KMS-11 (cell line): Measurements from ENCODE around the gene OR2B2.

Source experiments
- H2AFZ ChIP-seq: fragments of 200-600 bp; sonication (generic); 2 replicates; pipeline ENCODE4 v1.6.1; 2016; ENCODE audit warnings: antibody characterized with exemption, mixed run types, low read depth
- H3K27ac ChIP-seq: fragments of 200-600 bp; sonication (generic); 2 replicates; pipeline ENCODE4 v1.6.1; 2016; ENCODE audit warnings: mild to moderate bottlenecking, mixed run types
- H3K27me3 ChIP-seq: fragments of 200-600 bp; sonication (generic); 2 replicates; pipeline ENCODE4 v1.6.1; 2017; ENCODE audit warnings: mild to moderate bottlenecking, low read depth, mixed run types, moderate library complexity; ENCODE audit not compliant: insufficient read depth
- H3K36me3 ChIP-seq: fragments of 200-600 bp; sonication (generic); 2 replicates; pipeline ENCODE4 v1.6.1; 2017; ENCODE audit warnings: mild to moderate bottlenecking, mixed run types; ENCODE audit not compliant: insufficient read depth
- H3K4me1 ChIP-seq: fragments of 200-600 bp; sonication (generic); 2 replicates; pipeline ENCODE4 v1.6.1; 2016; ENCODE audit warnings: mild to moderate bottlenecking, low read depth, mixed run types; ENCODE audit not compliant: poor library complexity, severe bottlenecking
- H3K4me2 ChIP-seq: fragments of 200-600 bp; sonication (generic); 2 replicates; pipeline ENCODE4 v1.7.0; 2016; ENCODE audit warnings: mild to moderate bottlenecking, mixed run types
- H3K4me3 ChIP-seq: fragments of 200-600 bp; sonication (generic); IDR thresholded peaks from 2 replicates; pipeline ENCODE4 v1.6.1; 2017; ENCODE audit warnings: low read depth, low read length, mixed read lengths; ENCODE audit not compliant: insufficient read depth
- H3K79me2 ChIP-seq: fragments of 200-600 bp; sonication (generic); 2 replicates; pipeline ENCODE4 v1.6.1; 2016; ENCODE audit warnings: low read depth, mixed run types; ENCODE audit not compliant: insufficient read depth
- H3K9ac ChIP-seq: fragments of 200-600 bp; sonication (generic); 2 replicates; pipeline ENCODE4 v1.6.1; 2016; ENCODE audit warnings: mild to moderate bottlenecking, mixed run types
- H4K20me1 ChIP-seq: fragments of 200-600 bp; sonication (generic); 2 replicates; pipeline ENCODE4 v1.6.1; 2016; ENCODE audit warnings: mild to moderate bottlenecking, mixed run types; ENCODE audit not compliant: insufficient read depth
- CTCF ChIP-seq: fragments of 200-600 bp; sonication (generic); conservative IDR thresholded peaks from 2 replicates; pipeline ENCODE4 v1.6.1; 2017; ENCODE audit warnings: low read depth, mild to moderate bottlenecking, antibody characterized with exemption, low read length, moderate library complexity, mixed read lengths

OR2B2 gene

GRCh38 chr6:27891320-27891875, 20.8 kb downstream of the OR2B2 start:
- Histone ChIP-seq H3K27ac (peak overlapping the region; percentile 98), H3K36me3 (no peaks in the 10 kb centered on the region), H2AFZ (no peak overlapping the region), H3K4me1 (peaks cover 18% of the 10 kb centered on the region), H3K4me2 (peak overlapping the region; percentile 98), H4K20me1 (peaks cover under 1% of the 10 kb centered on the region; the same call in 1 of the 2 replicates), H3K4me3 (no peak overlapping the region), H3K79me2 (peaks cover 59% of the 10 kb centered on the region), H3K27me3 (no peaks in the 10 kb centered on the region), H3K9ac (peak overlapping the region; percentile 99)
- TF ChIP-seq CTCF, result no peak

GRCh38 chr6:27890445-27891319, 21.5 kb downstream of the OR2B2 start:
- Histone ChIP-seq H2AFZ (no peak overlapping the region; the same call in 1 of the 2 replicates), H3K79me2 (peaks cover 52% of the 10 kb centered on the region), H4K20me1 (no peaks in the 10 kb centered on the region)

GRCh38 chr6:27889628-27890444, 22.4 kb downstream of the OR2B2 start:
- Histone ChIP-seq H3K4me3 (no peak overlapping the region), H3K36me3 (no peaks in the 10 kb centered on the region), H3K4me1 (peaks cover 10% of the 10 kb centered on the region), H3K27me3 (no peaks in the 10 kb centered on the region), H3K79me2 (peaks cover 44% of the 10 kb centered on the region), H3K9ac (peak overlapping the region; percentile 99), H2AFZ (no peak overlapping the region; the same call in 1 of the 2 replicates), H3K4me2 (peak overlapping the region; percentile 73), H3K27ac (peak overlapping the region; percentile 98), H4K20me1 (no peaks in the 10 kb centered on the region)
- TF ChIP-seq CTCF, result no peak

More at GRCh38 chr6:27890445-27891319, 21.5 kb downstream of the OR2B2 start:
- peaks cover 11% of the 10 kb centered on the region for H3K4me1 ChIP-seq
- H3K27me3 ChIP-seq, result no peaks in the 10 kb centered on the region
- no peaks in the 10 kb centered on the region for H3K36me3 ChIP-seq
- peak overlapping the region; percentile 98 for H3K27ac ChIP-seq
- H3K4me3 ChIP-seq, result no peak overlapping the region
- H3K4me2 ChIP-seq, result peak overlapping the region; percentile 98
- H3K9ac ChIP-seq, result peak overlapping the region; percentile 99
- TF ChIP-seq CTCF, result no peak

GRCh38 chr6:27889275-27889627, 22.9 kb downstream of the OR2B2 start:
- TF ChIP-seq CTCF, result no peak
- peak overlapping the region; percentile 99; the same call in 1 of the 2 replicates for H3K9ac ChIP-seq

More at GRCh38 chr6:27889275-27889627, 22.9 kb downstream of the OR2B2 start:
- H3K79me2 ChIP-seq, result peaks cover 38% of the 10 kb centered on the region
- H3K4me2 ChIP-seq, result peak overlapping the region; percentile 73
- no peak overlapping the region for H3K4me3 ChIP-seq
- H3K27me3 ChIP-seq, result no peaks in the 10 kb centered on the region
- H3K36me3 ChIP-seq, result no peaks in the 10 kb centered on the region
- no peak overlapping the region for H2AFZ ChIP-seq
- peaks cover 10% of the 10 kb centered on the region for H3K4me1 ChIP-seq
- no peaks in the 10 kb centered on the region for H4K20me1 ChIP-seq
- peak overlapping the region; percentile 98 for H3K27ac ChIP-seq
